GM19193 (cell line): ENCODE measurements around the gene CEMIP.

Source experiments
- POLR2A ChIP-seq: IDR thresholded peaks from 4 replicates; pipeline ENCODE4 v1.6.1; 2011; ENCODE audit not compliant: insufficient read depth, insufficient read length; ENCODE audit errors: extremely low read depth

Gene CEMIP

DNA sequence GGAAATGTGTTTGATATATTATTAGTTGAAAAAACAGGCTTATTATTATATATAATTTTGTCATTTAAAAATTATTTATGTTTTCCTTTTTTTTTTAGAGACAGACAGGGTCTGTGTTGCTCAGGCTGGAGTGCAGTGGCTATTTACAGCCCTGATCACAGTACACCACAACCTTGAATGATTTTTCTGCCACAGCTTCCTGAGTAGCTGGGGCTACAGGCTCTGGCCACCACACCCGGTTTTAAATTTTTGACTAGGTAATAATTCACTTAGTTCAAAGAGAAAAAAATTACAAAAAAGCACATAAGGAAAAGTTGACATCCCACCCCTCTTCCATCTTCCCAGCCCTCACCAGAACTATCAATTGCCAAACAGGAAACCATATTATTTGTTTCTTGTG, 4.7 kb upstream of the CEMIP start:
- no peak for TF ChIP-seq POLR2A

DNA sequence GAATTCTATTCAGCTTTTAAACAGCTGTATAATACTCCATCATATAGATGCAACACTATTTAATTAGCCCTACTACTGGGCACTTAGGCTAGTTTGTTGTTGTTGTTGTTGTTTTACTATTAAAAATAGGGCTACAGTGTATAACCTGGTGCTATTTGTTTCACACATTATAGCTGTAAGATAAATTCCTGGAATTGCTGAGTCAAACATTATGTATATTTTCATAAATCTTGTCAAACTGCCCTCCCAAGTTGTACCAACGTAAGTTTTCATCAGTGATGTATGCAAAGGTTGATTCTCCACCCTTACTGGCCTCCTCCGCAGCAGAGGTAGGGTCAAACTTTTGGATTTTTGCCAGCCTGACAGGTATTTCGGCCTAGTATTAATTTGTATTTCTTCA, 3.8 kb upstream of the CEMIP start:
- no peak for TF ChIP-seq POLR2A

DNA sequence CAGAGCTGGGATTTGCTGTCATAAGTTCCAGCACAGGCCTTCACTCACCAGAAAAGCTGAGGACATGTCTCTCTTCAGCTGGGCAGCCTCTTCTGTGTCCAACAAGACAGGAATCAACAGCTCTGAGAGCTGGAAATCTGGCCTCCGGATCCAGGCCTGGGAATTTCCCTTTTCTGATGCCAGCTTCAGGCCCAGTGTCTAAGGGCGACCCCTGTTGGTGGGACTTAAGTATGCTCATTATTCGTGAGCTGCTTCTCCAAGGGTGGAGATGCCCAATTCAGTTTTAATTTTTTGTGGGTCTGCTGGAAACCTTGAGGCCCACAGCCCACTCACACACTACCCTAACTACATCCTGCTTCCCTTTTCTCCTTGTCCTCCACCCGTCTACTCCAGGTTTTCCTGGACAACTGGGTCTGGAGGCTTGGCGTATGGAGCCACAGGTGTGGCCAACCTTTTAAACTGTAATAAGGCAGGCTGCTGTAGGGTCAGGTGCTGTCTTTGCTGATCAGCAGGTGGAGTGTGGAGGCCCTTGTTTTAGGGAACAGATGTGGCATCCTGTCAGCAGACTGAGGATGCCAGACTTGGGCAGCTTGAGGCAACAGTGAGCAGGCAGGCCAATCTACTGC, 2.6 kb upstream of the CEMIP start:
- TF ChIP-seq POLR2A, result no peak

- no peak for TF ChIP-seq POLR2A
These were observed 2.0 kb upstream of the CEMIP start for GRCh38 chr15:80777137-80777536.

DNA sequence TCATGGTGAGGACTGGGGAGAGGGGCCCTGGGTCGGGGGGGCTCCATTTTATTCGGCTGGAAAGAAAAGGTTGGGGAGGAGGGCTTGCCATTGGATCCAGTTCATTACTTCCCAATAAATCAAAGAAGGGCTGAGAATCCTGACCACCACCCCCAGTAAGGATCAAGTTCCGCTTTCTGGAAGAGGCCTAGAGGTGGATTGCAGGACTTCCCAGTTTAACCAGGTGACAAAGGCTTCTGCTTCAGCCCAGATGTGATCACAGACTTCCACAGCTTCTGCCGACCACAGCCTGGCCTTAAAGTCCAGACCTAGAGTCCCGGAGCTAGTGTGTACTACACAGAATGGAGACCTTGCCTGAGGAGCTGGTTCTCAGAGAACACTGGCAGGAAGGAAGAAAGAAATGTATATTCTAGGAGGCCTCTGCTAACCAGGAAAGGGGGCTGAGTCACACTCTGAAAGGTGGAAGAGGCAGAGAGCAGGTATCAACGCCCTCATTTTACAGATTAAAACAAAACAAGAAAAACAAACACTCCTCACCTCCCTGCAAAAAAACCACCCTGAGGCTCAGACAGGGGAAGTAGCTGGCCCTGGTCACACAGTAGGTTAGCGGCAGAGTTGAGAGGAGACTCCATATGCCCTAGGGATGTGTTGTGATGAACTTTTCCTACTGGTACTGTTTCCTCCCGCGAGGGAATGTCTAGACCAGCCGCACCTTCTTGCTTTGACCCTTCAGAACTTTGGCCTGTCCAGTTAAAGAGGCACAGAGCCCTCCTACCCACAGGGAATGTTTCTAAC, 1.1 kb upstream of the CEMIP start:
- no peak for TF ChIP-seq POLR2A

DNA sequence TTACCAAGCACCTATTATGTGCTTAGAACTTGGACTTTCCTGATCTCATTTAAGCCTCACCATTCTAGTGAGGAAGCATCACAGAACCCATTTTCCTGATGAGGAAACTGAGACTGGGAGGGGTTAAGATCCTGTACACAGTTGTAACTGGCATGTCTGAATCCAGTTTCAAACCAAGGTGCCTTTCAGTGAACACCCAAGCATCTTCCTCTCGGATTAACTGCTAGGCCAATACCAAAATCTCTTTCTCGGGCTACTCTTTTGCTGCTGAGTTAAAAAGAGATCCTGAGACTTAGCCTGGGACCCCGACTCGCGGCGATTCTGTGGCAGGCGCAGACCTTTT, 578 bp upstream of the CEMIP start:
- no peak for TF ChIP-seq POLR2A

GRCh38 chr15:80779658-80780415, 667 bp downstream of the CEMIP start:
- TF ChIP-seq POLR2A, result no peak

- no peak for TF ChIP-seq POLR2A
These were observed 1.4 kb downstream of the CEMIP start for GRCh38 chr15:80780416-80781221.

DNA sequence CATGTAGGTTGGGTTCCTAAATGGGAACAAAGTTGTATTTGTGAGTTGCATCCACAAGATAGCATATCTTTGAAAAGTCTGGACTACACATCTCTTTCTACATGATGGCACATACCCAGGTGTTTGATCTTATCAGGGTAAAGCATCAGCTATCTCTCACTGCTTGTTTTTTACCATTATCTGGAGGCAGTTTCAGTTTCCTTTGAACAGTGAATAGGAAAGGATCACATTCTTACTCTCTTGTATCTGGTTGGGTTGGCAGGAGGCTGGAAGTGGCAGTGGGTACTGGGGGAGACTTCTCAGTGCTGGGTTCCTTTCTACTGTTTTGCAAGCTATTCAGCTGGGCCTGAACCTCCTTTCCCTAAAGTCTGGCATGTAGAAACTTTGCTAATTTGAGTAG, 4.1 kb downstream of the CEMIP start:
- TF ChIP-seq POLR2A, result no peak

GRCh38 chr15:80785335-80785734, 6.2 kb downstream of the CEMIP start:
- no peak for TF ChIP-seq POLR2A

- TF ChIP-seq POLR2A, result no peak
These were observed 6.7 kb downstream of the CEMIP start for GRCh38 chr15:80785811-80786354.

- TF ChIP-seq POLR2A, result no peak
These were observed 8.1 kb downstream of the CEMIP start for GRCh38 chr15:80787316-80787715.

DNA sequence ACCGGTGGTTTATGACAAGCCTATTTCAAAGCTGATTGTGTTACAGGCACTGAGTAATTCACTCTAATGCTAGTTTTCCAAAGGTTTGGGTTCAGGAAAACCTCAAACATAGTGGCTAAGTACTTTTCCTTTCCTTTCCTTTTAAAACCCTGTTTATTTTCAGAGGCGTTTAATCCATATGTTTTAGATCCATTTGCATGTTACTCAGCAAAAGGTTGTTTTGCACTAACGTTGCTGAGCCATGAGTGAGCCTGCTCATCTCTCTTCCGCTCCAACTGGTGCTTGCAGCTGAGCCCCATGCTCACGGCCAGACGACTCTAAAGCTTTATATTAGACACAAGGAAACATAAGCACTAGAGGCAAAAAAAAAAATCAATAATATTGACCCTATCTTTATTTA, 9.4 kb downstream of the CEMIP start:
- no peak for TF ChIP-seq POLR2A

DNA sequence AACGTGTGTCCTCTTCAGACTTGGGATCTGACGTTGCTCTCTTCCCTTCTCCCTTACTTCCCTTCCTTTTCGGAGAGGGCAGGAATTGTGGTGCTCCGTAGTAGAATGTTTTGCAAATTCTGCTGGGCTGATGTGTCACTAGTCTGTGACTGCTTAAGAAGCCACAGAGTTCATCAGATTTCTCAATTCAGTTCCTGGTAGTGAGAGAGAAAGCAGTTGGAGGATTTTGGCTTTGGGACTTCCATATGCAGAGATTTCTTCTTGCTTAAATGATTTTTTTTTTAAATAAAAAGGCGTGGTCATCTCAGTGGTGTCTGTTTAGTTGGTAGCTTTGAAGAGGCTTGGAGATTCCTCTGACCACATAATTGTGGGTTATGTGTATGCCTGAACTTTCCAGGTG, 10.1 kb downstream of the CEMIP start:
- TF ChIP-seq POLR2A, result no peak

- no peak for TF ChIP-seq POLR2A
These were observed 10.6 kb downstream of the CEMIP start for GRCh38 chr15:80789796-80790195.
